Mesothelial cell of epicardium (in vitro differentiated cells): ENCODE measurements around the gene FKBP5. TPM values are rescaled to one million over a fixed set of nuclear protein-coding genes. Genes with fewer than 3 reads are reported as not detected.
"Not testable (repeated sequence)": the region's sequence is repeated elsewhere in the genome, so short reads cannot be mapped to it uniquely, and the experiment has no call there.

Experiments
- DNase-seq, 2 experiments: peaks; one replicate each; pipeline ENCODE4 v3.0.0; 2021; ENCODE audit warnings: low spot score in 2 of 2; ENCODE audit not compliant: unreplicated experiment in 2 of 2
- H3K27ac Mint-ChIP-seq: 2 replicates; pipeline ENCODE4 v1.8.0; 2021; ENCODE audit warnings: mixed read lengths
- H3K27me3 Mint-ChIP-seq: 2 replicates; pipeline ENCODE4 v1.8.0; 2021; ENCODE audit warnings: low read depth, mixed read lengths
- H3K36me3 Mint-ChIP-seq: 2 replicates; pipeline ENCODE4 v1.8.0; 2021; ENCODE audit warnings: mixed read lengths
- H3K4me1 Mint-ChIP-seq: 2 replicates; pipeline ENCODE4 v1.8.0; 2021; ENCODE audit warnings: mixed read lengths
- H3K4me3 Mint-ChIP-seq: 2 replicates; pipeline ENCODE4 v1.8.0; 2021; ENCODE audit warnings: mild to moderate bottlenecking, moderate library complexity, mixed read lengths
- H3K9me3 Mint-ChIP-seq: 2 replicates; pipeline ENCODE4 v1.8.0; 2021; ENCODE audit warnings: mixed read lengths
- total RNA-seq: library from RNA; stranded (reverse); gene quantifications from 3 replicates; pipeline ENCODE4 v1.2.1, GENCODE V29; 2021
- TF ChIP-seq, protein P1 (sequence below): fragments of 200-600 bp; sonication (generic); IDR thresholded peaks from one replicate; pipeline ENCODE4 v1.5.0; 2021; ENCODE audit warnings: antibody characterized with exemption; ENCODE audit not compliant: unreplicated experiment

FKBP5 gene
- total RNA-seq, 1 donor from 2014 or later, result 7.3 TPM

DNA sequence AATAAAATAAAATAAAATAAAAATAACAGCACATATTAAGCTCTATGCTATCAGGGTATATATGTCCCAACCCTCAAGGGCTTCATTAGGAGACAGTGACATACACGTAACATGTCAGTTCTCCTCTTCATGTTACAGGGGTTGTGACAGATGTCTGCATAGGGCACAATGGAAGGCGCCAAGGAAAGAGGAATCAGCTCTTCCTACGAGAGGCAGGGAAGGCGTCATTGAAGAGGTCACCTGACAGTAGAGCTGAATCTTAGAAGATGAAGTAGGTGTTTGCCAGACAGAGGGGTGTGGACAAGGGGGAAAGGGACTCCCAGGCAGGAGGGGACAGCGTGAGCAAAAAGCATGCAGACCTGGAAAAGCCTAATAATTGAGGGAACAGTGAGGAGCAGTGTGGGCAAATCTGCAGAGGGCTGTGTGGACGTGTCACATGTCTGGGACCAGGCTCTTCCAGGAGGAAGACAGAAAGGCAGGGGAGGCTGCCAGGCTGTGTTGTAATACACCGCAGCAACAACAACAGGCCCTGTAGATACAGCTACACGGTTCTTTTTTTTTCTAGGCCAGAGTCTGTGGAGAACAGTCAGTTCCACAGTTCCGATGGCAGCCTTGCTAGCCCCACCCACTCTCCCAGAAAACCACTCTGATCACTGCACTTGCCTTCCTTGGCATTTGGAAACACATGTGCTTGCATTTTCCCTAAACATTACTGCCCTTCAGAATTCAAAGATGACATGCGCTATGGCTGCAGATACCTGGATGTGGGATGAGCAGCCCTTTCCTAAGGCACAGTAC is 2.5 kb upstream of the FKBP5 start:
- Mint-ChIP-seq H3K9me3 (peaks cover 5% of the 10 kb centered on the region), H3K27me3 (peaks cover 17% of the 10 kb centered on the region), H3K4me1 (peaks cover 9% of the 10 kb centered on the region), H3K36me3 (peaks cover 4% of the 10 kb centered on the region), H3K27ac (no peak overlapping the region), H3K4me3 (no peak overlapping the region)
- TF ChIP-seq, protein P1, sequence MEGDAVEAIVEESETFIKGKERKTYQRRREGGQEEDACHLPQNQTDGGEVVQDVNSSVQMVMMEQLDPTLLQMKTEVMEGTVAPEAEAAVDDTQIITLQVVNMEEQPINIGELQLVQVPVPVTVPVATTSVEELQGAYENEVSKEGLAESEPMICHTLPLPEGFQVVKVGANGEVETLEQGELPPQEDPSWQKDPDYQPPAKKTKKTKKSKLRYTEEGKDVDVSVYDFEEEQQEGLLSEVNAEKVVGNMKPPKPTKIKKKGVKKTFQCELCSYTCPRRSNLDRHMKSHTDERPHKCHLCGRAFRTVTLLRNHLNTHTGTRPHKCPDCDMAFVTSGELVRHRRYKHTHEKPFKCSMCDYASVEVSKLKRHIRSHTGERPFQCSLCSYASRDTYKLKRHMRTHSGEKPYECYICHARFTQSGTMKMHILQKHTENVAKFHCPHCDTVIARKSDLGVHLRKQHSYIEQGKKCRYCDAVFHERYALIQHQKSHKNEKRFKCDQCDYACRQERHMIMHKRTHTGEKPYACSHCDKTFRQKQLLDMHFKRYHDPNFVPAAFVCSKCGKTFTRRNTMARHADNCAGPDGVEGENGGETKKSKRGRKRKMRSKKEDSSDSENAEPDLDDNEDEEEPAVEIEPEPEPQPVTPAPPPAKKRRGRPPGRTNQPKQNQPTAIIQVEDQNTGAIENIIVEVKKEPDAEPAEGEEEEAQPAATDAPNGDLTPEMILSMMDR, result no peak
- DNase-seq, result no peak

DNA sequence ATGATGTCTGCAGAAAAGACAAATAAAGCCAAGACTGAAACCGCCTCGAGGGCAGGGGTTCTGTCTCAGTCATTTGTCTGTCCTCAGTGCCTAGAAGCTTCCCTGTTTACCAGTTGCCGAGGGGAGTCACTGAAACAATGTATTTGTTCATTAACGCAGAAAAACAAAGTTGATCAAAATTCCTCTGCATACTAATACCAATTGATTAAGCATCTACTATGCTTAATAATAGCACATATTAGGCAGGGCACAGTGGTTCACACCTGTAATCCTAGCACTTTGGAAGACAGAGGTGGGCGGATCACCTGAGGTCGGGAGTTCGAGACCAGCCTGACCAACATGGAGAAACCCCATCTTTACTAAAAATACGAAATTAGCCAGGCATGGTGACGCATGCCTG is 1.8 kb upstream of the FKBP5 start:
- Mint-ChIP-seq H3K27ac (no peak overlapping the region), H3K9me3 (peaks cover 5% of the 10 kb centered on the region), H3K4me1 (peaks cover 9% of the 10 kb centered on the region), H3K27me3 (peaks cover 17% of the 10 kb centered on the region), H3K36me3 (peaks cover 4% of the 10 kb centered on the region), H3K4me3 (no peak overlapping the region)
- no peak for DNase-seq
- TF ChIP-seq, protein P1, result no peak

DNA sequence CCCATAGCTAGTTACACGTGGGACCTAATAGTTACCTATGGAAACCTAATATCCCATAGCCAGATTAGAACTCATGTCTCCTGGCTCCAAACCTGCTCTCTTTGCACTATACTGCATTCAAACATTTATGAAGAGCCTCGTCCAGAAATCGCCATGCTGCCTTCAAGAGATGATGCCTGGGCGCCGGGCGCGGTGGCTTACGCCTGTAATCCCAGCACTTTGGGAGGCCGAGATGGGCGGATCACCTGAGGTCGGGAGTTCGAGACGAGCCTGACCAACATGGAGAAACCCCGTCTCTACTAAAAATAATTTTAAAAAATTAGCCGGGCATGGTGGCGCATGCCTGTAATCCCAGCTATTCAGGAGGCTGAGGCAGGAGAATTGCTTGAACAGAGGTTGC is 1.3 kb upstream of the FKBP5 start:
- H3K27me3 Mint-ChIP-seq, result peaks cover 17% of the 10 kb centered on the region
- peak overlapping the region; percentile 13 for H3K4me3 Mint-ChIP-seq
- not testable (repeated sequence) for H3K36me3 Mint-ChIP-seq, H3K27ac Mint-ChIP-seq, H3K4me1 Mint-ChIP-seq, H3K9me3 Mint-ChIP-seq, DNase-seq

DNA sequence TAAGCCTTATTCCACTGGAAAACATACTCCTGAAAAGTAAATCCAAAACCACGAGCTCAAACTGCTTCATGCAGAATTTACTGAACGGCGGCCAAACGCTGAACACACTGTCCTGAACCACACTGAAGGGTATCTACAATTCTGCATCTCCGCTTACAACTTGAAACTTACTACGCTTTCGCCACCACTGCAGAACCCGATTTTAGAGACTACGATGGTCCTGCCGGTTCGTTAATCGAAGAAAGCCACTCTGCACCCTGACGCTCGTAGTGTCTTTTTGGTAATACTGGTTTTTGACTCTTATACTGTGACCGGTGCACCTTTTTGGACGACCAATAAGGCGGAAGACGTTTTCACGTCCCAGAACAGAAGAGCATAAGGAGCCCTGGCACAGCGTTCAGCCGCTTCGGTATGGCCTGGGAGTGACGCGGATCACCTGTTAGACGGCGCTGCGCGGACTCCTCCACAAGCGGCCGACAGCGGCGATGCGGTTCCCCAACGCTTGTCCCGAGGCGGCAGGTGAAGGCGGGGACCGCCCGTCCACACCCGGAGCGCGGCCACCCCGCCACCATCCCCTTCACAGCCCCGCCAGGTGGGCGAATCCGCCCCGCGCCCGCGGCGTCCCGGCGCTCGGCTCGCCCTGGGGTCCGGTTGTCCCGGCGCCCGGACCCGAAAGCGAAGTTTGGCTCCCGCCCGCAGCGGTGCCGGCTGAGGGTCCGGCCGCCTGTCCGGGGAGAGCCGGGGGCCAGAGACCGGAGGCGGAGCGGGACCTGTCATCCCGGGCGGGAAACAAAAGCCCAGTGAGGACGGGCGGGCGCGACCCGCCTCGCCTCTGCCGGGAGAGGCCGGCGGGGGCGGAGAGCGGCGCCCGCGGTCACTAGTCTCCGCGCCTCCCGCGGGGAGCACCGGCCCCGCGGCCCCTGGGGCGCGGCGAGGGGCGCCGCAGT is 784 bp downstream of the FKBP5 start:
- TF ChIP-seq, protein P1, result no peak
- DNase-seq, result peak in 1 of 2 experiments; percentile 60
- H3K27ac Mint-ChIP-seq, result peak overlapping the region; percentile 8

DNA sequence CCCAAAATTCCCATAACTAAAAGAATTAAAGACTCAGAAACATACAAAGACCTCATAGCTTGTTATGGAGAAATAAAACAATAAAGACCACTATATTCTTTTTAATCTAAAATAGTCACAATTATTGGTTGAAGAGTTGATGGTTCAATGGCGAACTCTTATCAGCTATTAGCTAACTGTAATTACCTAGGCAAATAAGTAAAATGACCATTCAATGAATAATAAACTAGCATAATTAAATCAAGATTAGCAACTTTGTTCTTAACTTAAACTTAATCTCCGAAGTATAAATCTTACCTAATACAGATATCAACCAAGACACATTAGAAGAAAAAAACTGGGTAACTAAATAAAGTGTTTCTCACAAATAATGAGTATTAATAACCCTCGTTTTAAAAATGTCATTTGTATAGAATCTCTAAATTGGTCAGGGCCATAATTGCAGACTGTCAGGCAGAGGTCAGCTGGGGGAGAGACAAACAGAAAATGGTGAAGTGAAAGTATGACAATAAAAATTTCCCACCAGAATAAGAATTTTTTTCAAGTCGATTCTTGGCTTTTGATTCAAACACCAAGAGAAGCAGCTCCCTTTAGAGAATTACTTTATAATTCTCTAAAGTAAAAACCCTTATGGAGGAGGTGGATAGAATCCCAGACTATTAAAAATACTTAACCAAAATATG is 1.7 kb downstream of the FKBP5 start:
- peak overlapping the region; percentile 77 for H3K4me3 Mint-ChIP-seq
- TF ChIP-seq, protein P1, result no peak
- H3K36me3 Mint-ChIP-seq, result no peaks in the 10 kb centered on the region
- H3K27me3 Mint-ChIP-seq, result peaks cover 17% of the 10 kb centered on the region
- peaks cover 9% of the 10 kb centered on the region for H3K4me1 Mint-ChIP-seq
- no peak for DNase-seq
- no peaks in the 10 kb centered on the region for H3K9me3 Mint-ChIP-seq
- no peak overlapping the region for H3K27ac Mint-ChIP-seq

More for the DNA sequence above, 784 bp downstream of the FKBP5 start:
- Mint-ChIP-seq H3K4me1 (peaks cover 9% of the 10 kb centered on the region), H3K36me3 (no peaks in the 10 kb centered on the region), H3K9me3 (no peaks in the 10 kb centered on the region), H3K4me3 (peak overlapping the region; percentile 77), H3K27me3 (peaks cover 17% of the 10 kb centered on the region)
